Fibroblast of pulmonary artery (primary cell): Measurements from ENCODE around the gene MVK.

ENCODE experiments used
- DNase-seq: peaks from one replicate; pipeline ENCODE4 v3.0.0-alpha.2; 2010; ENCODE audit warnings: low read depth
- H3K4me3 ChIP-seq: replicated peaks from 2 replicates; pipeline ENCODE4 v1.5.1; 2011; ENCODE audit warnings: low read depth, mild to moderate bottlenecking, control low read depth, low read length, moderate library complexity
- CTCF ChIP-seq: IDR thresholded peaks from 2 replicates; pipeline ENCODE4 v1.5.1; 2011; ENCODE audit warnings: mild to moderate bottlenecking, control low read depth, low read length, inconsistent platforms; ENCODE audit errors: missing control alignments

MVK gene

GRCh38 chr12:109586385-109587296 lies 13.0 kb downstream of the MVK start:
- TF ChIP-seq CTCF: no peak
- no peak for DNase-seq
- H3K4me3 ChIP-seq: no peak overlapping the region

- TF ChIP-seq CTCF: no peak
- no peak for DNase-seq
- no peak overlapping the region for H3K4me3 ChIP-seq
These were observed 14.3 kb downstream of the MVK start for GRCh38 chr12:109587921-109588320.

GRCh38 chr12:109588461-109589239 lies 15.1 kb downstream of the MVK start:
- no peak for TF ChIP-seq CTCF
- DNase-seq: no peak
- H3K4me3 ChIP-seq: no peak overlapping the region

GRCh38 chr12:109589240-109589590 lies 15.6 kb downstream of the MVK start:
- DNase-seq: no peak
- no peak for TF ChIP-seq CTCF
- no peak overlapping the region for H3K4me3 ChIP-seq

GRCh38 chr12:109589691-109590245 lies 16.2 kb downstream of the MVK start:
- no peak for DNase-seq
- no peak for TF ChIP-seq CTCF
- H3K4me3 ChIP-seq: no peak overlapping the region

GRCh38 chr12:109590566-109590965 lies 17.0 kb downstream of the MVK start:
- H3K4me3 ChIP-seq: no peak overlapping the region
- DNase-seq: no peak
- no peak for TF ChIP-seq CTCF
